ENCODE results near the gene SYNRG.

Gene SYNRG

DNA sequence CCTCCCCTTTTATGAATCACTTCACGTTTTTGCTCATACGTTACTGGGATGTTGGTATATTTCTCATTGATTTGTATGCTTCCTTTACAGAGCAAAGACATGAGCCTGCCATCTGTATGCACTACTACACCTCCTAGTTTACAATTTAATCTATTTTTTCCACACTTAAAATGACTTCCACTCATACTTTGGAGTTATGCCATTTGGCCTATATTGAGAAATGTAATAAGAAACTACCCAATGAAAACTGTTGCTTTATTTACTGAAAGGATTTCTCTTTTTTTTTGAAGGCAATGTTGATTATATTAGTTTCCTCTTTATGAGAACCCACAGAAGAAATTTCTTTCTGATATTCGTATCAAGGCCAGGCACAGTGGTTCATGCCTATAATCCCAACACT is 76.5 kb downstream of the SYNRG start:
- Histone ChIP-seq H3K36me3 (ENCODE audit: insufficient read depth) (no peaks in the 10 kb centered on the region), H3K4me2 (no peak overlapping the region), H3K79me2 (ENCODE audit: insufficient read depth, low read depth) (no peaks in the 10 kb centered on the region), H3K4me1 (ENCODE audit: low read depth, poor library complexity, severe bottlenecking) (no peaks in the 10 kb centered on the region), H2AFZ (ENCODE audit: low read depth) (no peak overlapping the region), H3K4me3 (IDR thresholded peaks at IDR 0.05; ENCODE audit: insufficient read depth, low read depth, low read length) (no peak overlapping the region), H3K27me3 (ENCODE audit: insufficient read depth, low read depth) (no peaks in the 10 kb centered on the region), H4K20me1 (ENCODE audit: insufficient read depth) (no peaks in the 10 kb centered on the region), H3K9ac (no peak overlapping the region), H3K27ac (no peak overlapping the region)
- no peak for TF ChIP-seq CTCF (conservative IDR thresholded peaks at IDR 0.05; ENCODE audit: low read depth, low read length)

DNA sequence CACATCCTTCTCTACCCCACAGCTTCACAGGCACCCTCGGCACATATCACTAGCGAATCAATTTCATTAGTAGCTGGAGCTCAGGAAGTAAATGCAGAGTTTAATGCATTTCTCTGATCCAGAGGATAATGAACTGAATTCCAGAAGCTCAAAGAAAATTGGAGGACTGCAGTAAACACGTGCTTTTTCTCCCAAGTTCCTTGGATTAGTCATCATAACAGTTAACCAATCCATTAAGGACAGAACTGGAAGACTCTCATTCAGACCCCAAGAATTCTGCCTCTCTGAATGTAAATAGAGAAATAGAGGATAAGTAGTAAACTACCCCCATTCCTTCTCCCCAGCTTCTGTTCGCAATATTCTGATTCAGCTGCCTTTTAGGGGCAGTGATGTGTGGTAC is 78.8 kb downstream of the SYNRG start:
- no peak overlapping the region for H3K4me3 ChIP-seq (IDR thresholded peaks at IDR 0.05; ENCODE audit: insufficient read depth, low read depth, low read length)

GRCh38 chr17:37527249-37527851 is 81.9 kb downstream of the SYNRG start:
- H2AFZ ChIP-seq (ENCODE audit: low read depth): no peak overlapping the region
- H3K36me3 ChIP-seq (ENCODE audit: insufficient read depth): no peaks in the 10 kb centered on the region
- H4K20me1 ChIP-seq (ENCODE audit: insufficient read depth): no peaks in the 10 kb centered on the region
- no peak overlapping the region for H3K9ac ChIP-seq
- H3K79me2 ChIP-seq (ENCODE audit: insufficient read depth, low read depth): no peaks in the 10 kb centered on the region
- no peak overlapping the region for H3K4me2 ChIP-seq
- no peaks in the 10 kb centered on the region for H3K27me3 ChIP-seq (ENCODE audit: insufficient read depth, low read depth)
- peak; percentile 90 for TF ChIP-seq CTCF (conservative IDR thresholded peaks at IDR 0.05; ENCODE audit: low read depth, low read length)
- no peak overlapping the region for H3K27ac ChIP-seq
- no peaks in the 10 kb centered on the region for H3K4me1 ChIP-seq (ENCODE audit: low read depth, poor library complexity, severe bottlenecking)
- H3K4me3 ChIP-seq (IDR thresholded peaks at IDR 0.05; ENCODE audit: insufficient read depth, low read depth, low read length): no peak overlapping the region

More for the DNA sequence above, 78.8 kb downstream of the SYNRG start:
- Histone ChIP-seq H3K79me2 (ENCODE audit: insufficient read depth, low read depth) (no peaks in the 10 kb centered on the region), H3K27me3 (ENCODE audit: insufficient read depth, low read depth) (no peaks in the 10 kb centered on the region), H3K36me3 (ENCODE audit: insufficient read depth) (no peaks in the 10 kb centered on the region), H3K4me1 (ENCODE audit: low read depth, poor library complexity, severe bottlenecking) (no peaks in the 10 kb centered on the region), H4K20me1 (ENCODE audit: insufficient read depth) (no peaks in the 10 kb centered on the region), H2AFZ (ENCODE audit: low read depth) (no peak overlapping the region), H3K27ac (no peak overlapping the region), H3K4me2 (no peak overlapping the region), H3K9ac (no peak overlapping the region)
- no peak for TF ChIP-seq CTCF (conservative IDR thresholded peaks at IDR 0.05; ENCODE audit: low read depth, low read length)

- no peaks in the 10 kb centered on the region for H3K36me3 ChIP-seq (ENCODE audit: insufficient read depth)
- H3K4me2 ChIP-seq: no peak overlapping the region
- TF ChIP-seq CTCF (conservative IDR thresholded peaks at IDR 0.05; ENCODE audit: low read depth, low read length): no peak
- no peak overlapping the region for H3K9ac ChIP-seq
- H3K27me3 ChIP-seq (ENCODE audit: insufficient read depth, low read depth): no peaks in the 10 kb centered on the region
- H3K4me1 ChIP-seq (ENCODE audit: low read depth, poor library complexity, severe bottlenecking): peaks cover 3% of the 10 kb centered on the region
- no peak overlapping the region for H3K4me3 ChIP-seq (IDR thresholded peaks at IDR 0.05; ENCODE audit: insufficient read depth, low read depth, low read length)
- H3K27ac ChIP-seq: no peak overlapping the region
- no peak overlapping the region for H2AFZ ChIP-seq (ENCODE audit: low read depth)
- no peaks in the 10 kb centered on the region for H3K79me2 ChIP-seq (ENCODE audit: insufficient read depth, low read depth)
- H4K20me1 ChIP-seq (ENCODE audit: insufficient read depth): no peaks in the 10 kb centered on the region
Observed at GRCh38 chr17:37523715-37524219, 85.5 kb downstream of the SYNRG start.

All from KMS-11 (cell line).